Kidney (tissue), 14 donors: Measurements from ENCODE around the gene DLG2. TPM values are rescaled to one million over a fixed set of nuclear protein-coding genes. Genes with fewer than 3 reads are reported as not detected.

Experiments
- DNase-seq, 5 donors: peaks; one replicate each; pipeline ENCODE4 v3.0.0-alpha.2; 2013 to 2020
- FAIRE-seq: peaks from 2 replicates; lab custom pipeline; 2012; peaks lifted over from hg19 to GRCh38; lab: Jason Lieb, UNC
- H3K27ac ChIP-seq, 2 donors: one replicate each; pipeline ENCODE4 v1.7.0; 2013; ENCODE audit warnings: low read depth in 2 of 2, low read length in 2 of 2, inconsistent platforms in 1 of 2
- H3K27me3 ChIP-seq: one replicate; pipeline ENCODE4 v1.7.1; 2013; ENCODE audit warnings: low read length, inconsistent platforms; ENCODE audit not compliant: control insufficient read depth, insufficient read depth
- H3K36me3 ChIP-seq, 3 donors: one replicate each; pipeline versions ENCODE4 v1.7.0 to v1.7.1; 2013; ENCODE audit warnings: low read length in 3 of 3, control low read depth in 1 of 3, inconsistent platforms in 1 of 3; ENCODE audit not compliant: insufficient read depth in 3 of 3, control insufficient read depth in 2 of 3
- H3K4me1 ChIP-seq, 3 donors: one replicate each; pipeline versions ENCODE4 v1.7.0 to v1.7.1; 2013; ENCODE audit warnings: low read length in 3 of 3, inconsistent platforms in 1 of 3, low read depth in 1 of 3; ENCODE audit not compliant: control insufficient read depth in 2 of 3, insufficient read depth in 2 of 3
- H3K4me3 ChIP-seq, 3 donors: one replicate each; pipeline versions ENCODE4 v1.7.0 to v1.8.1; 2013; ENCODE audit warnings: low read length in 3 of 3, control low read depth in 1 of 3, inconsistent platforms in 1 of 3
- H3K9ac ChIP-seq, 3 donors: one replicate each; pipeline versions ENCODE4 v1.7.0 to v1.7.1; 2013; ENCODE audit warnings: low read length in 3 of 3, control low read depth in 1 of 3, inconsistent platforms in 1 of 3
- H3K9me3 ChIP-seq, 3 donors: one replicate each; pipeline versions ENCODE4 v1.7.0 to v1.7.1; 2013; ENCODE audit warnings: low read length in 3 of 3, control low read depth in 1 of 3, inconsistent platforms in 1 of 3; ENCODE audit not compliant: control insufficient read depth in 2 of 3, insufficient read depth in 1 of 3
- intact Hi-C: fragments of 100-400 bp; cut with DNase I; formaldehyde crosslinking; loops from one replicate; pipeline ENCODE4 v1.11.1; 2022
- polyA plus RNA-seq: library from polyadenylated mRNA; stranded (reverse); fragments of 350-450 nt; fragmentation: Illumina TruSeq; extraction: RNeasy Lipid Tissue Mini Kit (QIAGEN cat#74804); gene quantifications from one replicate; pipeline ENCODE4 v1.2.3, GENCODE V29; 2014; ENCODE audit warnings: low read depth, low replicate concordance; ENCODE audit not compliant: insufficient read depth
- total RNA-seq: library from RNA; stranded (reverse); fragmentation: NEBNext Ultra II Directional; extraction: Animal tissue kit (Norgen Biotek cat#: 25700); gene quantifications from one replicate; pipeline ENCODE4 v1.2.1, GENCODE V29; 2021
- TF ChIP-seq, protein P1 (sequence below): IDR thresholded peaks from 3 replicates; pipeline ENCODE4 v1.5.1; 2012; ENCODE audit warnings: mild to moderate bottlenecking, moderate library complexity, borderline replicate concordance; ENCODE audit not compliant: insufficient read depth; ENCODE audit errors: extremely low read depth
- donor health status: control.
- donor health status: control.
- donor health status: control.
- donor health status: control.
- donor health status: control.
- donor health status: DM: yes; HTN: yes; CAD: no.
- donor health status: Normal renal cell carcinoma (clear cell type).

DLG2 gene
- total and polyA plus RNA-seq, 2 donors from 2014 or later = 2.9 to 7.2 TPM

DNA sequence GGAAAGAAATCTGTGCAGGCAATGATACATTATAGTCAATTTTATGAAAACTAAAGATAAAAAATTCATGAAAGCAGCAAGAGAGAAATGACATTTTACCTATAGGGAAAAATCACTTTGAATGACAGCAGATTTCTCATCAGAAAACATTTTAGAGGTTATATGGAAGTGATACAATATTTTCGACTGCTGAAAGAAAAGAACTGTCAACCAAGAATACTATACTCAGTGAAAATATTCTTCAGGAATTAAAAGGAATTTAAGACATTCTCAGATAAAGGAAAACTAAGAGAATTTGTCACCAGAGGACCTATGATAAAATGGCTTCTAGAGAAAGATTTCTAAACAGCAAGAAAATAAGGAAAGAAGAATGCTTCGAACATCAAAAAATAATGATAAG lies 820.8 kb downstream of the DLG2 start:
- DNase-seq (no peak), FAIRE-seq (no peak)
- Histone ChIP-seq H3K27me3 (no peaks in the 10 kb centered on the region), H3K27ac (no peak overlapping the region), H3K9me3 (peaks cover 0 to 17% (median 0%) of the 10 kb centered on the region in 3 donors), H3K4me1 (no peaks in the 10 kb centered on the region), H3K36me3 (no peaks in the 10 kb centered on the region), H3K4me3 (no peak overlapping the region), H3K9ac (no peak overlapping the region)
- intact Hi-C loops = no loop called here
- TF ChIP-seq, protein P1, sequence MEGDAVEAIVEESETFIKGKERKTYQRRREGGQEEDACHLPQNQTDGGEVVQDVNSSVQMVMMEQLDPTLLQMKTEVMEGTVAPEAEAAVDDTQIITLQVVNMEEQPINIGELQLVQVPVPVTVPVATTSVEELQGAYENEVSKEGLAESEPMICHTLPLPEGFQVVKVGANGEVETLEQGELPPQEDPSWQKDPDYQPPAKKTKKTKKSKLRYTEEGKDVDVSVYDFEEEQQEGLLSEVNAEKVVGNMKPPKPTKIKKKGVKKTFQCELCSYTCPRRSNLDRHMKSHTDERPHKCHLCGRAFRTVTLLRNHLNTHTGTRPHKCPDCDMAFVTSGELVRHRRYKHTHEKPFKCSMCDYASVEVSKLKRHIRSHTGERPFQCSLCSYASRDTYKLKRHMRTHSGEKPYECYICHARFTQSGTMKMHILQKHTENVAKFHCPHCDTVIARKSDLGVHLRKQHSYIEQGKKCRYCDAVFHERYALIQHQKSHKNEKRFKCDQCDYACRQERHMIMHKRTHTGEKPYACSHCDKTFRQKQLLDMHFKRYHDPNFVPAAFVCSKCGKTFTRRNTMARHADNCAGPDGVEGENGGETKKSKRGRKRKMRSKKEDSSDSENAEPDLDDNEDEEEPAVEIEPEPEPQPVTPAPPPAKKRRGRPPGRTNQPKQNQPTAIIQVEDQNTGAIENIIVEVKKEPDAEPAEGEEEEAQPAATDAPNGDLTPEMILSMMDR = no peak

DNA sequence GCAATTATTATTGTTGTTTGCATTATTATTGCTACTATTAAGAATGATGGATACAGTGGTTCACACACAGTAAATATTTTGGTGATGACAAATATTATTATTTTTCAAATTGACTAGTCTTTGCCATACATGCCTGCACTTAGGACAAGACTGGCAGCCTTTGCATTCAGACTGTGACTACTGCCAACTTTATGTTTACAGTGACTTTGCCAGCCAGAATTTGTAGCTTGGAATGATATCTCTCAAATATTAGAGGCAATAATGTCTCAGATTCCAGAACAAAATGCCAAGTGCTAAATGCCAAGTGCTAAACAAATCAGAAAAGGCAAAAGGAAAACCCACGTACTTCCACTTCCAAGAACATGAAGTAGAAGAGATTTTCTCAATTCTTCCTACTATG lies 823.1 kb downstream of the DLG2 start:
- intact Hi-C loops = no loop called here
- no peaks in the 10 kb centered on the region for H3K36me3 ChIP-seq
- H3K4me3 ChIP-seq = no peak overlapping the region
- no peak for FAIRE-seq
- H3K9ac ChIP-seq = no peak overlapping the region
- H3K4me1 ChIP-seq = no peaks in the 10 kb centered on the region
- no peak for DNase-seq
- no peaks in the 10 kb centered on the region for H3K27me3 ChIP-seq
- no peak overlapping the region for H3K27ac ChIP-seq
- TF ChIP-seq, protein P1 = no peak
- peaks cover 0 to 15% (median 0%) of the 10 kb centered on the region in 3 donors for H3K9me3 ChIP-seq

DNA sequence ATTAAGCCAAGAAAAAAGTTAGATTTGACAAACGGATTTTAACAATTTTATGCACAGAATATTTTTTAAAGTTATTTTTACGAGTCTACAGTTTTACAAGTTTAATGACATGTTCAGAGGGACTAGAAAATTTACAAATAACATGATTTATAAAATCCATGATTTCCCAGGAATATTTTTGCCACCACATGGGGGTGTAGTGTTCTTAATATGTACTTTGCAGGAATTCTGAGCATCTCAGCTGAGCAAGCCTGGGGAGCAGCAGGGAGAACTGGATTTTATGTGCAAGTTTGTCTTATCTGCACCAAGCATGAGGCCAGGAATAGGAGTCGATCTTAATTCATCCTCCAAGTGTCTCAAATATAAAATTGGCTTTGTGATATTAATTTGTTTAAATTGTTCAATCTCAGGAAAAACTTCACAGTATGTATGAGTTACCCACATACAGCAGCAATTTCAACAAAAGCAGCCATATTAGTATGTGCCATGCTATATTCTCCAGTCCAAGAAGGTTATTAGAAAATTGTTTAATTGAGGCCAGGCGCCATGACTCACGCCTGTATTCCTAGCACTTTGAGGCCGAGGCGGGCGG lies 826.3 kb downstream of the DLG2 start:
- intact Hi-C loops = no loop called here
- Histone ChIP-seq H3K9me3 (peaks cover 0 to 6% (median 0%) of the 10 kb centered on the region in 3 donors), H3K36me3 (no peaks in the 10 kb centered on the region), H3K9ac (no peak overlapping the region), H3K4me3 (no peak overlapping the region), H3K27me3 (no peaks in the 10 kb centered on the region), H3K27ac (no peak overlapping the region), H3K4me1 (no peaks in the 10 kb centered on the region)
- TF ChIP-seq, protein P1 = no peak
- peak in 2 of 5 donors; percentile 37 to 59 for DNase-seq
- no peak for FAIRE-seq

DNA sequence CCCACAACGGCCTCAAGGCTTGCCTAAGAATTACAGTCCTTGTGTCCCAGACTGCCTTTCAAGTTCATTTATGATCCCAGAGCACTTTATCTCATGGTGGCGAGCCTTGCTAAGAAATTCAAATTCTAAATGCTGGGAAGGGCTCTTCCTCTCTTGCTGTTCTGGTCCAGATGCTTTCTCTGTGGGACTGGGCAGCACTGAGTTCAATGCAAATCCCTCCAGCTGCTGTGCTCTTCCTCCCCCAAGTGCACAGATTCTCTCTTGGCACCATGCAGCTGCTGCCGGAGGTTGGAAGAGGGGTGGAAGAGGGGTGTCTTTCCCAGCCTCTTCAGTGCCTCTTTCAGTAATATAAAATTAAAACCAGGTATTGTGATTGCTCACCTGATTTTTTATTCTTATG lies 828.0 kb downstream of the DLG2 start:
- H3K4me3 ChIP-seq = no peak overlapping the region
- H3K27me3 ChIP-seq = no peaks in the 10 kb centered on the region
- intact Hi-C loops = no loop called here
- H3K9me3 ChIP-seq = no peaks in the 10 kb centered on the region
- H3K36me3 ChIP-seq = no peaks in the 10 kb centered on the region
- DNase-seq = no peak
- no peak overlapping the region for H3K27ac ChIP-seq
- no peak for FAIRE-seq
- no peak overlapping the region for H3K9ac ChIP-seq
- no peaks in the 10 kb centered on the region for H3K4me1 ChIP-seq
- TF ChIP-seq, protein P1 = no peak
